ENCODE data around the gene LAMTOR4.

LAMTOR4 gene

GRCh38 chr7:100158229-100159098 lies 9.7 kb downstream of the LAMTOR4 start, which contains the start of gene TRAPPC14:
Gene TRAPPC14 (minus strand): TSS chr7:100158723. CDS start chr7:100158499, 224 bp downstream.
- H3K4me1 ChIP-seq (ENCODE audit: control insufficient read depth in 2 of 2, insufficient read depth in 1 of 2, low read depth in 1 of 2, low read length in 2 of 2), result peaks cover 5 to 11% of the 10 kb centered on the region in 2 donors
- H3K27me3 ChIP-seq (ENCODE audit: control insufficient read depth in 3 of 3, insufficient read depth in 3 of 3, low read depth in 1 of 3, low read length in 3 of 3), result no peaks in the 10 kb centered on the region
- DNase-seq (ENCODE audit: low spot score), result peak; percentile 87
- peak within 1 kb of the TSS; percentile 1 for H3K4ac ChIP-seq (ENCODE audit: low read length)
- H2AK5ac ChIP-seq (ENCODE audit: low read depth, low read length), result peak within 1 kb of the TSS; percentile 69
- peak within 1 kb of the TSS; percentile 55 for H2BK5ac ChIP-seq (ENCODE audit: low read length)
- H2AFZ ChIP-seq (ENCODE audit: low read length), result peak within 1 kb of the TSS; percentile 88
- H3K14ac ChIP-seq (ENCODE audit: low read length), result no peak within 1 kb of the TSS
- H2BK12ac ChIP-seq (ENCODE audit: low read length), result no peak within 1 kb of the TSS
- no peaks in the 10 kb centered on the region for H3K9me3 ChIP-seq (replicated peaks in 1 of 2; ENCODE audit: control insufficient read depth in 2 of 2, insufficient read depth in 1 of 2, low read depth in 1 of 2, low read length in 2 of 2)
- H3K4me3 ChIP-seq (ENCODE audit: low read length in 2 of 2), result peak within 1 kb of the TSS; percentile 87 to 97
- peak within 1 kb of the TSS; percentile 86 for H3K18ac ChIP-seq (ENCODE audit: low read length)
- H3K27ac ChIP-seq (replicated peaks; ENCODE audit: low read length), result peak within 1 kb of the TSS; percentile 63
- peaks cover 5% of the 10 kb centered on the region for H3K79me1 ChIP-seq (ENCODE audit: low read depth, low read length)
- H3K4me2 ChIP-seq (ENCODE audit: insufficient read depth, low read length, poor library complexity, severe bottlenecking), result peak within 1 kb of the TSS; percentile 92
- peak within 1 kb of the TSS; percentile 89 for H3K9ac ChIP-seq (ENCODE audit: low read depth, low read length, poor library complexity)
- WGBS, 2 donors (ENCODE audit: extremely low coverage in 2 of 2, insufficient read length in 2 of 2, insufficient replicate concordance in 1 of 2), result no CpG with 5 or more reads among the region's 87 CpGs
- no peak within 1 kb of the TSS for H4K91ac ChIP-seq (ENCODE audit: low read depth, low read length, poor library complexity)
- no peak within 1 kb of the TSS for H2BK120ac ChIP-seq (ENCODE audit: low read depth, low read length)
- H3K36me3 ChIP-seq (replicated peaks in 1 of 2; ENCODE audit: control insufficient read depth in 2 of 2, insufficient read depth in 2 of 2, low read length in 2 of 2), result peaks cover 24 to 41% of the 10 kb centered on the region in 2 donors
- no peak within 1 kb of the TSS for H2BK15ac ChIP-seq (ENCODE audit: low read length)
- peak within 1 kb of the TSS; percentile 87 for H3K23ac ChIP-seq (ENCODE audit: low read depth, low read length, poor library complexity)
- no peak within 1 kb of the TSS for H4K8ac ChIP-seq (ENCODE audit: low read depth, low read length)

DNA sequence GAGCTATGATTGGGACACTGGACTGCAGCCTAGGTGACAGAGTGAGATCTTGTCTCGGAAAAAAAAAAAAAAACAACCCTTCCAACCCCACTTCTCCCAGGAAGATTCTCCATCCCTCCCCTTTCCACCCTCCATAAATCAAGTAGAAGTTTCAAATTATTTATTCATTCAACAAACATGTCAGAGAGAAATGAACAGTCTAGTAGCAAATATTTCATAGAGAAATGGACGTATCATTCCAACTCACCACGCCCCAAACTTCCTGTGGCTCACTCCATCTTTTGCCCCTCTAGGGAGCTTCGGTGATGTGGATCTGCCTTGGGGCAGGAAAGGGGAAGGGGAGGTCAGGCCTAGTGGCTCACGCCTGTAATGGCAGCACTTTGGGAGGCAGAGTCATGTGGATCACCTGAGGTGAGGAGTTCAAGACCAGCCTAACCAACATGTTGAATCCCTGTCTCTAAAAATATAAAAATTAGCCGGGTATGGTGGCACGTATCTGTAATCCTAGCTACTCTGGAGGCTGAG lies 10.4 kb downstream of the LAMTOR4 start:
- H3K18ac ChIP-seq (ENCODE audit: low read length), result peak overlapping the region; percentile 24
- no CpG with 5 or more reads among the region's 7 CpGs for WGBS, 2 donors (ENCODE audit: extremely low coverage in 2 of 2, insufficient read length in 2 of 2, insufficient replicate concordance in 1 of 2)
- peak overlapping the region; percentile 92 for H3K4me2 ChIP-seq (ENCODE audit: insufficient read depth, low read length, poor library complexity, severe bottlenecking)
- no peak overlapping the region for H2BK5ac ChIP-seq (ENCODE audit: low read length)
- H3K4ac ChIP-seq (ENCODE audit: low read length), result no peak overlapping the region
- no peaks in the 10 kb centered on the region for H3K27me3 ChIP-seq (ENCODE audit: control insufficient read depth in 3 of 3, insufficient read depth in 3 of 3, low read depth in 1 of 3, low read length in 3 of 3)
- peaks cover 5 to 11% of the 10 kb centered on the region in 2 donors for H3K4me1 ChIP-seq (ENCODE audit: control insufficient read depth in 2 of 2, insufficient read depth in 1 of 2, low read depth in 1 of 2, low read length in 2 of 2)
- H2AFZ ChIP-seq (ENCODE audit: low read length), result peak overlapping the region; percentile 88
- peaks cover 19 to 34% of the 10 kb centered on the region in 2 donors for H3K36me3 ChIP-seq (replicated peaks in 1 of 2; ENCODE audit: control insufficient read depth in 2 of 2, insufficient read depth in 2 of 2, low read length in 2 of 2)
- no peak overlapping the region for H4K8ac ChIP-seq (ENCODE audit: low read depth, low read length)
- no peak overlapping the region for H3K23ac ChIP-seq (ENCODE audit: low read depth, low read length, poor library complexity)
- H4K91ac ChIP-seq (ENCODE audit: low read depth, low read length, poor library complexity), result no peak overlapping the region
- DNase-seq (ENCODE audit: low spot score), result no peak
- no peak overlapping the region for H2BK15ac ChIP-seq (ENCODE audit: low read length)
- no peak overlapping the region for H2BK120ac ChIP-seq (ENCODE audit: low read depth, low read length)
- H2AK5ac ChIP-seq (ENCODE audit: low read depth, low read length), result no peak overlapping the region
- H2BK12ac ChIP-seq (ENCODE audit: low read length), result no peak overlapping the region
- H3K4me3 ChIP-seq (ENCODE audit: low read length in 2 of 2), result peak overlapping the region; percentile 16 to 87
- H3K27ac ChIP-seq (replicated peaks; ENCODE audit: low read length), result peak overlapping the region; percentile 63
- H3K79me1 ChIP-seq (ENCODE audit: low read depth, low read length), result peaks cover 5% of the 10 kb centered on the region
- H3K9ac ChIP-seq (ENCODE audit: low read depth, low read length, poor library complexity), result no peak overlapping the region
- no peaks in the 10 kb centered on the region for H3K9me3 ChIP-seq (replicated peaks in 1 of 2; ENCODE audit: control insufficient read depth in 2 of 2, insufficient read depth in 1 of 2, low read depth in 1 of 2, low read length in 2 of 2)
- H3K14ac ChIP-seq (ENCODE audit: low read length), result no peak overlapping the region

DNA sequence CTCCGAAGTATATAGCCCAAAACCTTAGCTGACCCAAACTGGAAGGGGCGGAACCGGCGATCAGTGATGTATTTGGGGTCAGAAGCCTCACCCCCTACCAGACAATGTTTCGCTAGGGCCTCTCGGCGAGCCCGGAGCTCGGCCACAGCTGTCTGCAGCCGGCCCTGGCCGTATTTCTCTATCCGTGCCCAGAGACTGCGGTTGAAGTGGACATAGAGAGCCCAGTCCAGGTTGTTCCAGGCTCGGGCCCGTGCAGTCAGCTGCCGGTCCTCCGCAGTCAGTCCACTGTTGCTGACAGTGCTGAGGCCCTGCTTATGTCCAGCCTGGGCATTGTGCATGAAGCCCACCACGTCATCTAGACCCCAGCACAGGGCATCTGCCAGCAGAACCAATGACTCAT lies 11.3 kb downstream of the LAMTOR4 start:
- no peak overlapping the region for H2BK15ac ChIP-seq (ENCODE audit: low read length)
- H3K27ac ChIP-seq (replicated peaks; ENCODE audit: low read length), result no peak overlapping the region
- no peak overlapping the region for H3K4ac ChIP-seq (ENCODE audit: low read length)
- H3K4me3 ChIP-seq (ENCODE audit: low read length in 2 of 2), result no peak overlapping the region
- no peak overlapping the region for H3K4me2 ChIP-seq (ENCODE audit: insufficient read depth, low read length, poor library complexity, severe bottlenecking)
- peak overlapping the region; percentile 29 for H2AK5ac ChIP-seq (ENCODE audit: low read depth, low read length)
- no peak overlapping the region for H4K8ac ChIP-seq (ENCODE audit: low read depth, low read length)
- no CpG with 5 or more reads among the region's 18 CpGs for WGBS, 2 donors (ENCODE audit: extremely low coverage in 2 of 2, insufficient read length in 2 of 2, insufficient replicate concordance in 1 of 2)
- no peak overlapping the region for H3K18ac ChIP-seq (ENCODE audit: low read length)
- H2BK12ac ChIP-seq (ENCODE audit: low read length), result no peak overlapping the region
- no peaks in the 10 kb centered on the region for H3K27me3 ChIP-seq (ENCODE audit: control insufficient read depth in 3 of 3, insufficient read depth in 3 of 3, low read depth in 1 of 3, low read length in 3 of 3)
- H3K4me1 ChIP-seq (ENCODE audit: control insufficient read depth in 2 of 2, insufficient read depth in 1 of 2, low read depth in 1 of 2, low read length in 2 of 2), result peaks cover 5 to 11% of the 10 kb centered on the region in 2 donors
- DNase-seq (ENCODE audit: low spot score), result no peak
- H4K91ac ChIP-seq (ENCODE audit: low read depth, low read length, poor library complexity), result no peak overlapping the region
- H2BK120ac ChIP-seq (ENCODE audit: low read depth, low read length), result no peak overlapping the region
- no peak overlapping the region for H3K23ac ChIP-seq (ENCODE audit: low read depth, low read length, poor library complexity)
- no peak overlapping the region for H2AFZ ChIP-seq (ENCODE audit: low read length)
- H3K36me3 ChIP-seq (replicated peaks in 1 of 2; ENCODE audit: control insufficient read depth in 2 of 2, insufficient read depth in 2 of 2, low read length in 2 of 2), result peaks cover 17 to 25% of the 10 kb centered on the region in 2 donors
- H3K79me1 ChIP-seq (ENCODE audit: low read depth, low read length), result peaks cover 5% of the 10 kb centered on the region
- no peak overlapping the region for H3K9ac ChIP-seq (ENCODE audit: low read depth, low read length, poor library complexity)
- no peak overlapping the region for H3K14ac ChIP-seq (ENCODE audit: low read length)
- no peaks in the 10 kb centered on the region for H3K9me3 ChIP-seq (replicated peaks in 1 of 2; ENCODE audit: control insufficient read depth in 2 of 2, insufficient read depth in 1 of 2, low read depth in 1 of 2, low read length in 2 of 2)
- no peak overlapping the region for H2BK5ac ChIP-seq (ENCODE audit: low read length)

DNA sequence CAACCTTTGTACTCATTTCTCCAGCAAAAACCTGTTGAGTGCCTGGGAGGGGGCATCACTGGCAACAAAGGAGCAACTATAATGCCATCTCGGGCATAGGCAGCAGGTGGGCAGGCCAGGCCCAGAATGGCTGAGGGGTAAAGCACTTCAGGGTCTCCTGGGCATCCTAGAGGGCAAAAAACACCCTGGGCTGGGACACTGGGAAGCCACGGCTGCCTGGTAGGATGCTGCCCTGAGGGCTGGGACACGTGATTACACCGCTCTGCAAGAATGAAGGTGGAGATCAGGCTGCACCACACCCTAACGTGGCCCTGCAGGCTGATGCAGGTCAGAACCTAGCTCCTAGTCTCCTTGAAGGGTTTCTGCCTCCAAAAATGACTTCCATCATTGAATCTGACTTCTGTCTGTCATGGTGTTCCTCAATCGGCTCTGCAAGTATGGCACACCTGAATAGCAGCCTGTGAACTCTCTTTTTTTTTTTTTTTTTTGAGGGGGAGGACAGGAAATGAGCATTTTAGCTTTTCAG lies 14.4 kb downstream of the LAMTOR4 start:
- Histone ChIP-seq H3K18ac (ENCODE audit: low read length) (no peak overlapping the region), H4K8ac (ENCODE audit: low read depth, low read length) (peak overlapping the region; percentile 19), H2AFZ (ENCODE audit: low read length) (no peak overlapping the region), H3K23ac (ENCODE audit: low read depth, low read length, poor library complexity) (no peak overlapping the region), H2AK5ac (ENCODE audit: low read depth, low read length) (peak overlapping the region; percentile 94), H3K9ac (ENCODE audit: low read depth, low read length, poor library complexity) (no peak overlapping the region), H3K79me1 (ENCODE audit: low read depth, low read length) (no peaks in the 10 kb centered on the region), H3K27ac (replicated peaks; ENCODE audit: low read length) (no peak overlapping the region), H3K14ac (ENCODE audit: low read length) (no peak overlapping the region), H2BK5ac (ENCODE audit: low read length) (no peak overlapping the region), H2BK12ac (ENCODE audit: low read length) (no peak overlapping the region), H4K91ac (ENCODE audit: low read depth, low read length, poor library complexity) (no peak overlapping the region), H2BK120ac (ENCODE audit: low read depth, low read length) (no peak overlapping the region), H3K4me1 (ENCODE audit: control insufficient read depth in 2 of 2, insufficient read depth in 1 of 2, low read depth in 1 of 2, low read length in 2 of 2) (peaks cover 13 to 14% of the 10 kb centered on the region in 2 donors), H3K27me3 (ENCODE audit: control insufficient read depth in 3 of 3, insufficient read depth in 3 of 3, low read depth in 1 of 3, low read length in 3 of 3) (peaks cover 0 to 18% (median 0%) of the 10 kb centered on the region in 3 experiments), H3K4me2 (ENCODE audit: insufficient read depth, low read length, poor library complexity, severe bottlenecking) (no peak overlapping the region), H3K4ac (ENCODE audit: low read length) (no peak overlapping the region), H3K9me3 (replicated peaks in 1 of 2; ENCODE audit: control insufficient read depth in 2 of 2, insufficient read depth in 1 of 2, low read depth in 1 of 2, low read length in 2 of 2) (no peaks in the 10 kb centered on the region), H2BK15ac (ENCODE audit: low read length) (no peak overlapping the region), H3K4me3 (ENCODE audit: low read length in 2 of 2) (no peak overlapping the region), H3K36me3 (replicated peaks in 1 of 2; ENCODE audit: control insufficient read depth in 2 of 2, insufficient read depth in 2 of 2, low read length in 2 of 2) (no peaks in the 10 kb centered on the region)
- no CpG with 5 or more reads among the region's 6 CpGs for WGBS, 2 donors (ENCODE audit: extremely low coverage in 2 of 2, insufficient read length in 2 of 2, insufficient replicate concordance in 1 of 2)
- DNase-seq (ENCODE audit: low spot score), result no peak

All from neuronal stem cell (in vitro differentiated cells).